Kasumi-1 (cell line): ENCODE measurements around the gene FAM107A.

Experiments used
- DNase-seq, 2 experiments: peaks; one replicate each; lab custom pipeline; 2025; lab: John Stamatoyannopoulos, UW

Gene FAM107A, protein sequence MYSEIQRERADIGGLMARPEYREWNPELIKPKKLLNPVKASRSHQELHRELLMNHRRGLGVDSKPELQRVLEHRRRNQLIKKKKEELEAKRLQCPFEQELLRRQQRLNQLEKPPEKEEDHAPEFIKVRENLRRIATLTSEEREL

DNA sequence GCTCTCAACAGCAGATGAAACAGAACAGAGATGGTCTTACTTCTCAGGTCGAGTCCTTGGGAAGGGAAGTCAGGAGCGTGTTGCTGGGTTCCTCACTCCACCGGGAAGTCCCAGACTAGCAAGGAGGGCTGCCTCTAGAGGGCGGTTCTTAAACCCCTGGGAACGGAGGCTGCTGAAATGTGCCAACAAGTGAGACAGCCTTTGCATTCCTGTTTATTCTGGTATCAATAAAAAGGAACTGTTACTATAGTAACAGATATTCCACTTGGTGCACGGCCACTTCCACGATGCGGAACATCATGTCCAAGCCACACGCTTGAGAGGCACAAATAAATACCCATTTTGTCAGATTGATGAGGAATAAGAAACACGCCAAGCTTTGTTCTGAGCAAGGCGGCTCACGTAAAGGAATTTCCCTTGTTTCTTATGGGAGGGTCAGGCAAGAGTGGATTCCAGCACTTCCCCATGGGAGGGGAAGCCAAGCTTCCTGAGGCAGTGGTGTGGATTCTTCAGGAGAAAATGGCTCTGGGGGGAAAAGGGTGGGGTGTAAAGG, at the start of gene FAM107A:
FAM107A (minus strand) TSS at position 123 of the 553 bp plus-strand sequence. CDS start 7,531 bp downstream, outside the sequence.
- no peak for DNase-seq

DNA sequence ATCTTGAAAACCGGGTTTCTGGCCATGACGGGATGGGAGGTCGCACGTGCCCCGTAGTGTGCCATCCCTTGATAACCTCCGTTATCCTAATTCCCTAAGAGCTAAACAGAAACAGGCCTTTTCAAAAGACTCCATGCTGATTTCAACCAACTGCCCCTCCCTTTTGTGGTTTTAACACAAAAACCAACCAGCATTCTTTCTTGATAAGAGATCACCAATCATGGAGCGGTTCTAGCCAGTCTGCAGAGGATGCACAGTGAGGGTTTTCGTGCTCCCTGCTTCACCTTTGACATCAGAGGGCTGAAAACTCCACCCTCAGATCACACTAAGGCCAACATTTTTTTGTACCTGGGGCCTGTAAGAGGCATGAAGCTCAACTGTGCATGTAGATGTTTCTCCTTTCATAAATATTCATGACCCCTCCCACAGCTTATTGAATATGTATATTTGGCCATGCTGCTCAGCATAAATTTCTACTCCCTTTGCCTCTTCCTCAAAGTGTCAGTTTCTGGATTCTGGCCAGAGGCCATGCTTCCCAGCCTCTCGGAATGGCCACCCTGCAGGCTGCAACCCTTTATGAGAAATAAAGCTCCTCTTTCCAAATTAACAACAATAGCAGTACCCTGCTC, 48.1 kb upstream of the FAM107A start:
- DNase-seq = no peak

DNA sequence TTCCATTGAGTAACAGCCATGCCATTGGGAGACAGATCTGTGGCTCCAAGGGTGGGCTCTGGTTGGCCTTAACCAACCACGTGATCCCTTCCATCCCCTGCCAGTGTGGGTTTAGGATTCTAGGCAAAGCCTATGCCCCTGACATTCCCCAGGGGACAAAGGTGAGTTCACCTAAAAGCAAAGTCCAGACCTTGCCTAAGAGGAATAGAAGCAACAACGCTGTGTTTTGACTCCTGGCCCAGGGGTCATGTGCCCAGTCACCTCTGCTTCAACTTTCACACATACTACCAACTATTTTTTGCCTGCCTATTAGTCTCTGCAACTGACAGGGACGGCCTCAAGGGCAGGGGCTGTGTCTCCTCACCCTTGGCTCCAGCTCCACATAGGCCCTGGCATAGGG, 47.4 kb upstream of the FAM107A start:
- no peak for DNase-seq

DNA sequence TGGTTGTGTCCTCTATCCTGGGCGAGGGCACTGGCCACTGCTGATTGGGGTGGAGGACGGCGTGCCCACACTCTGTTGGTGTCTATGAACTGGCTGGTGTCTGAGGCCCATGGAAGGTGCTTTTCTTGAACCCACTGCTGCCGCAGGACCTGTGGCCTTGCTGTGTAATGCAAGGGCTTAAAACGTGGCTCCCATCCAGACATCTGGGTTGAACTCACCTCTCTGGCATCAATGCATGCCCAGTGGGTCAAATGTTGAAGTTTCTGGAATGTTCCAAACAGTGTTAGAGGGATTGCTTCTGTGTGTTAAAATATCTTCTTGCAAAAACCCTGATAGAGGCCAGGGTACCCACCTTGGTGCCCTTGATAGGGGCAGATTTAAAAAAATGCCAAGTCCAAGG, 46.8 kb upstream of the FAM107A start:
- DNase-seq = no peak

DNA sequence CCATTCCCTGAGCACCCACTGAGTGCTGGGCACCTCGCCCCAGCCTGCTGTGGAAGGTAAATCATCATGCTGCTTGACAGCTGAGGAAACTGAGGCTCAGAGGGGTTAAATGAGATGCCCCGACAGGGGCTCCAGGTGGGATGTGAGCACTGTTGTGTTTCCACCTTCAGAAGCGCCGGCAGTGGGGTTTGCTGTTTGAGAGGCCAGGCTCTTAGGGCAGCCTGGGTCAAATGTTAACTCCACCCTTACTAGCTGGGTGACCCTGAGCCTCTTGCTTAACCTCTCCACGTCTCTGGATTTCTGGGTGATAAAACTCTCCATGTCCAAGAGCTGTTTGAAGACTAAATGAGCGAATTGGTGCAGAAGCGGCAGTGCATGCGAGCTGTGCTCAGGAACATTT, 46.3 kb upstream of the FAM107A start:
- no peak for DNase-seq

DNA sequence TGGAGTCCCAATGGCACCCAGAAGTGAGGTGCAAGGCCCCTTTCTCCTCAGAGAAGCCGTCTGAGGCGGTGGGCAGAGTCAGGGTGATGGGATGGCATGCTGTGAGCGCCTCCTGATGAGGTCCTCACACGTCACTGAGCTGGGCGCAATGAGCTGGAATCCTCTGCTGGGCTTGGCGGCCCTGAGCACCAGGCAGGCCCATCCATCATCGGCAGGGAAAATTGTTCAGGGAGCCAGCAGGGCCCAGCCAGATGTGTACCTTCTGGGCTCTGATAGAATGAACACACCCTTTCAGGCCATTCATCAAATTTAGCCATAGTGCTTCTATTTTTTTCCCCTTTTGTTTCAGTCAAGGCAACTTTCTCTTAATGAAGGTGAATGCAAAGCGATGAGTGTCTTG, 45.7 kb upstream of the FAM107A start:
- no peak for DNase-seq

DNA sequence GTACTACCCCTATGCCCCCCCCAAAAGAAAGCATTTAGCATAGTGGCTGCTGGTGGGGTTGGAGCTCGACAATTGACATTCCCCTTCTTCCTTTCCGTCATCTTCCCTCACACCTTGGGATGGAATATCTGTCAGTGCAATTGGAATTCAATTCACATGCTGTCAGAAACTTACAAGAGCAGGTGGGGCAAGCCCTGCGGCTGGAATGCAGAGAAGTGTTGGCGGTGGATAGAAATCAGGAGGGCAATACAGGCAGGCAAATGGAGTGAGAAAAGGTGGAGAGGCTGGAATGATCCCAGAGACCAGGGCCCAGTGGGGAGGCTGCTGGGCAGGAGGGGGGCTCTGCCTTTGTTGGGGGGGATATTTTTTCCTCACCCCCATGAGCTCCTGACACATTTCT, 45.2 kb upstream of the FAM107A start:
- no peak for DNase-seq

DNA sequence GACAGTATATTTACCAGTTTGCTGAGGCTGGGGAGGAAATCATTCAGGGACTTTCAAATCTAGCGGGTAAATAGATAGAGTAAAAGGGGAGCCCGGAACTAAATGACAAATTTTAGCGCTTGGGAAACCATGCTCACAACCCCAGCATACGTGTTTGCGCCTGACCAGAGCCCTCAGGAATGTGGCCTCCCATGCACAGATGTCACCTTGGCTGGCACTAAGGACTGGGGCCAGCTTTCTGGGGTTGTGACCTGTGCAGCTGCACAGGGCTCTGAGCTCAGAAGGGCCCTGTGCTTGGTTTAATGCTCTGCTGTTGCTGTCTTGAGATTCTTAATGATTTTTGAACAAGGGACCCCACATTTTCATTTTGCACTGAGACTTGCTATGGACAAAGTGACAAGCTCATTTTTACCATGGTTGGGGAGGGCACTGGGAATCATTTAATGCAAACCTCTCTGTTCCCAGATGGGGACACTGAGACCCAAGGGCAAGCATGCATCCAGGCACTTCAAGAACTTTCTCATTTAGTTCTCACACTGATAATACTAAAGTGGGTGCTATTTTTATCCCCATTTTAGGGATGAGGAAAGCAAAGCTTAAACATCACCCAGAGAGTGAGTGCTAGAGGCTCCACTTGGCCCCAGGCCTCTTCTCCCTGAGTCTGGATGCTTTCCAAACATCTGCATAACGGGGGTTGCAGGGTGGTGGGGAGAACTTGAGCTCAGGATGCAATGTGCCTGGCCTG, 44.1 kb upstream of the FAM107A start:
- no peak for DNase-seq

DNA sequence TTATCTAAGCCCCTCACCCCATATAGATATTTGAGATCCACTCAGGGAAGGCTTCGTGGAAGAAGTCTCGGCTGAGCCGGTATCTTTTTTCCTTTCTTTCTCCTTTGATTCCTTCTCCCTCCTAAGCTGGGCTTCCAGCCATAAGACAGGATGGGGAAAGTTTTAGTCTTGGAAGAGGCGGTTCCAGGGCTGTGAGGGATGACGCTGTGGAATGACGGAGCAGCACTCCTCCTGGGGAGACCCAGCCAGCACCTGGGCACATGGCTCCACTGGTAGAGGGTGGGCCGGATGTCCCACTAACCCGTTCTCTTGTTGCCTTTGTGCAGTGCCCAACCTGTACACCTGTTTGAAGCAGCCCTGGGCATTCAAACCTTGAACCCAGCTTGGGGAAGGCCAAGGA, 43.2 kb upstream of the FAM107A start:
- DNase-seq = no peak

DNA sequence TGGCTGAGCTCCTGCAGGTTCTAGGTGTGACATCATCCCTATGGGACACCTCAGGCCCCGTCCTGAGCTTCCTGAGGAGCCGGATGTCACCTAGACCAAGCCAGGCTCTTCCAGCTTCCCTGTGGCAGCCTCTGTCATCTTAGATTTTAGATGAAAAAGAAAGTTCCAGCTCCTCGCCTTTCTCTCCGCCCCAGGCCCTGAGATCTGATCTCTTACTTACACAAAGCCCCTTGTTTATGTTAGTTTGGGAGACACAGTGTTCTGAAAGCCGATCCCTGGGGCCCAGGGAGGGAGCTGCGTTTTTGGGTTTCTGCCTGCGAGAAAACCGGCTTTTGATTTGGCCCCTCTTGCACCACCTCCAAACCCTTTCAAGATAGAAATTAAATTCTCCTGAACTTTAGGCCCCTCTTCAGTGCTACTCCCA, 40.2 kb upstream of the FAM107A start:
- DNase-seq = no peak

DNA sequence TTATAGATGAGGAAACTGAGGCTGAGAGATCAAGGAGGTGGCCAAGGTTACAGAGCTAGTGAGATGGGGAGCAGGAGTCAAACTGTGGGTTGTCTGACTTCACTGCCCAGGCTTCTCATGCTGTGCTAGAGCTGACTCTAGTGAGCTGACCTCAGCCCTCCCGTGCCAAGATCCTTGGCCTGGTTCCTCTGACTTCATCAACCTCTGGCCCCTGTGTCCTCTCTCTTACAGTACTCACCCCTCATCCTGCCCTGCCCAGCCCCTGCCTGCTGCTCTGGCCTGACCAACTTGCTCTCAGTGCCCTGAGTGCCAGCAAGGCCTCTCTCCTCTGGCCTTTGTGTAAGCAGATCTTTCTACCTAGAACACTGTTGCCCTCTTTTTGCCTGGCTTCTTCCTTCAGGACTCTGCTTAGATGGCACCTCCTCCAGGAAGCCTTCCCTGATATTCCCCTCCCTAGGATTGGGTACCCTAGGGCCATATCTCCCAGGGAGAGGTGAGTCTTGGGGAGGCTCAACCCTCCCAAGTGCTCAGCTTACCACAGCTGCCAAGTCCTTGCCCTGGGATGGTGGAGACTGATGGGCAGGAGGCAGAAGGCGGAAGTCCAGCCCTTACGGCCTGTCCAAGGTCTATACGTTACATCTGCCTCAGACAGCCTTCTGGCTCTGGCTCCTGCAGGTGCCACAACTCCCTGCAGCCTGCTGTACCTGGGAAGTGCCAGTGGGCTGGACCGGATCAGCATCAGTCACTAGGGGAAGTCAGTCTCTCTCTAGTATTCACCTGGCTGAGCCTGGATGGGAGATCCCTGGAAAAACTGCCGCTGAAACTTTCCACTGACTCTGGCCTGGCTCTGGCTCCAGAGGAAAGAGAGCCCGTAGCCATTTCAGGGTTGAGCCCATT, 36.3 kb upstream of the FAM107A start:
- no peak for DNase-seq

DNA sequence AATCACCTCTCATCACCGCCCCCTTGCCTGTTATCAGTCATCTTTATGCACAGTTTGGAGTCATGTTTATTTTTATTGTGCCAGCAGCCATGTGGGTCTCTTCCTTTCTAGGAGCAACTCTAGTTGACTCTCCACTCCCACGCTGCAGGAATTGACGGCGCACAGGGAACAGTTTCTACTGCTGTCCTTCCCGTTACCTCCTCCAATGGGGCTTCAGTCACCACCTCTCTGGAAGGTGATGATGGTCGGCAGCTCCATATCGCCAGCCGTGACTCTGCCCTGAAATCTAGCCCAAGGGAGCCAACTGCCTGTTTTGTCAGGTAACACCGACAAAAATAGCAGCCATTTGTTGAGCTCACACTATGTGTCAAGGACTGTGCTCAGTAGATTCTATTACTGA, 35.6 kb upstream of the FAM107A start:
- DNase-seq = no peak

DNA sequence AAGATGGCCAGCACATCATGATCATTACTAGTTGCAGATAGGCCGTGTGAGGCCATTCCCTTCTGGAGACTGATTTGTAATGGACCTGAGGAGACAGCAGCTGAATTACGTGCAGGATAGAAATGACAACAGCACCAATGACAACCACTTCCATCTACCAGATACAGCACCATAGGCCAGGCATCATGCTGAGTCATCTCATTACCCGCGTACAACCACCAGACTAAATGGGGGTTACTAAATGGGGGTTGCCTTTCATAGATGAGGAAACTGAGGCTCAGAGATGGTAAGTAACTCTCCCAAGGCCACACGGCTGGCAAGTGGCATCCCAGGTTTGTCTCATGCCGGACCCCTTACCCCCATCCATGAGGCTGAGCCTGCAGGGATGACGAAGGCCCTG, 32.8 kb upstream of the FAM107A start:
- DNase-seq = no peak

DNA sequence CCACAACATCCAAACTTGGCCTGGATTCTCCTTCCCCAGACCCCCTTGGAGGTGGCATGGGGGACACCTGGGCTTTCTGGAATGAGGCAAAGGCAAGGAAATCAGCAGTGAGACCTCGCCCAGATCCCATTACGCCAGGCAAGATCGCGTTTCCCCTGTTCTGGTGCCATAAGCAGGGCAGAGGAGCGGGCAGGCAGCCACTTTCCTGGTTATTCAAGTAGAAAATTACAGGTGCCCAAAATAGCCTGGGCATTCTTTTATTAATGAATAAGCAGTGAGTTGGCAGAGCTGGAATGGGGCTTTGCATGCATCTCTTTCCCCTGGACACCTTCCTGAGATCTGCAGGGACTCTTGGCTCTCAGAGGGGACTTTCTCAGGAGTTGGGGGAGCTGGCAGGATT, 31.5 kb upstream of the FAM107A start:
- DNase-seq = no peak

DNA sequence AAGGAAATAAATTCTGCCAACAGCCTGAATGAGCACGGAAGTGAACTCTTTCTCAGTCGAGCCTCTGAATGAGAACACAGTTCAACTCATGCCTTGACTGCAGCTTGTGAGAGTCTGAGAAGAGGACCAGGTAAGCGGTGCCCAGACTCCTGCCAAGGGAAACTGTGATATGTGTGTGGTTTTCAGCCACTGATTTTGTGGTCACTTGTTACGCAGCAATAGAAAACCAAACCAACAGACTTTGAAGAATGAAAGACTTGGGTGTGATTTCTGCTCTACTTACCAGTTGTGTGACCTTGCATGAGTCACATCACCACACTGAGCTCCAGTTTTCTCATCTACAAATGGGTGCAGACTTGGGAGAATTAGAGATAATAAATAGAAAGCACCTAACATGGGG, 30.6 kb upstream of the FAM107A start:
- no peak for DNase-seq

DNA sequence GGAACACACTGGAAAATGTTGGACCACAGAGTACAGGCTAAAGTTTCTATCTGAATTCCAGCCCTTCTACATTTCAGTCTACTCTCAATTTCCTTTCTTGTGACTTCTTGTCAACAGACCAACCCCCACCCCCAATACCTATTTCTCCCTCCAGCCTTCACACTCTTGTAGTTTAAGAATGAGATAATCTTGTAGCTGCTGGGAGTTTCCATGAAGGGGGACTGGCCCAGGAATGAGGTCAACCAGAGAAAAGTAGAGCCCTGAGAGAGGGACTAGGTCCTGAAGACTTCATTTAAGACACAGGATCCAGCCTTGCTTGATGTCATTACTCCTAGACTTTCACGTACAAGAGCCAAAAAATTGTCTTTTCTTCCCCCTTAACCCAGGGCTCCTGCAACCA, 29.5 kb upstream of the FAM107A start:
- DNase-seq = no peak

DNA sequence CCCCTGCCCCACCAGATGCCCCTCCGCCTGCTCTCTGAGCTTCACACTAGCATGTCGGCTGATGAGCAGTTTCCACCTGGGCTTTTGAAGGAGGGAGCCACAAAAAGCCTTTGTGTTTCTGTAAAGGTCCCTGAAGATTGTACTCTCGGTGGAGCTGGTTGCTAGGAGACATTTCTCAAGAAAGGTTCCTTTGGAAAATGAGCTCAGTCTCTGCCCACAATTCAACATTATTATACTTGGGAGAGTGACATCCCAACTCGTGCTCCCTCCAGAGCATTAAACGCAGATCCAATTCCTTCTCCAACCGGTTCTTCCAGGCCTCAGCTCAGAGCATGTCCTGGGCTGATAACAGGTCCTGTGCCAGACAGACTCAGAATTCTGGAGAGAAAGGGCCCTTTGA, 26.8 kb upstream of the FAM107A start:
- no peak for DNase-seq

DNA sequence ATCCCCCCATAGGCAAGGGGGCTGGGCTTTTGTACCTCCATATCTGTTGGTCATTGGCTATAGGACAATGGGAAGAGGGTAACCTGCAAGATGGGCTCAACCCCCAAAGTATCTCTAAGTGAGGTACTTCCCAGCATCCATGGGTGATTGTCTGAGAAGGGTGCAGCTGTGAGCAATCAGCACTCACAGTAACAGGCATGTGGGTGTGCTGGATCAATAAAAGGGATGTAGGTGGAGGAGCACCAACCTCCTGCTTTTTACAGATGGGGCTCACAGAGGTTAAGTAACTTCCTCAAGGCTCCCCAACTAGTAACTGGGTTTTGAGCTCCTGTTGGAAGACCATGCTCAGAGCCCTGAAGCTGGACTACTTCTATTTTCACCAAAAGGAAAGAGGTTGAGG, 26.4 kb upstream of the FAM107A start:
- no peak for DNase-seq

DNA sequence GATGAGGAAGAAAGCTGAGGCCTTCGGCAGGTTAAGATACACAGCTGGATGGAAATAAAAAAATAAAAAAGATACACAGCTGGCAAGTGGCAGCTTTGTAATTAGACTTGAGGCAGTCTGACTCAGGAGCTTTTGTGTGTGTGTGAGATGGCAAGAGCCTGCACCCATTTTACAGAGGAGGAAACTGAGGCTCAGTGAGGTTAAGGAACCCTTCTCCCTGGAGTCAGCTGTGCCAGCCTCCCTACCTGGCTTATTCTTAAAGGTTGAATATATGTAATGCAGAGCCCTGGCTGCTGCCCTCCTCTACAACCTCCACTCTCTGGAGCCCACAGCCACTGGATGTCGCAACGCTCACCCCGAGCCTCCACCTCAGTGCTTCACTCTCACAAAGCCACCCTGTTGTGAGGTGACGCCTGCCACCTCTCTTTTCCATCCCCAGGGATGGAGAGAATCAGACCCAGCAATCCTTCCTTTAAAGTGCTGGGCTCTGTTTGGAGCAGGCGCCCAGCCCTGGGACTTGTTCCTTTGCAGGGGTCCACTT, 20.6 kb upstream of the FAM107A start:
- DNase-seq = no peak

DNA sequence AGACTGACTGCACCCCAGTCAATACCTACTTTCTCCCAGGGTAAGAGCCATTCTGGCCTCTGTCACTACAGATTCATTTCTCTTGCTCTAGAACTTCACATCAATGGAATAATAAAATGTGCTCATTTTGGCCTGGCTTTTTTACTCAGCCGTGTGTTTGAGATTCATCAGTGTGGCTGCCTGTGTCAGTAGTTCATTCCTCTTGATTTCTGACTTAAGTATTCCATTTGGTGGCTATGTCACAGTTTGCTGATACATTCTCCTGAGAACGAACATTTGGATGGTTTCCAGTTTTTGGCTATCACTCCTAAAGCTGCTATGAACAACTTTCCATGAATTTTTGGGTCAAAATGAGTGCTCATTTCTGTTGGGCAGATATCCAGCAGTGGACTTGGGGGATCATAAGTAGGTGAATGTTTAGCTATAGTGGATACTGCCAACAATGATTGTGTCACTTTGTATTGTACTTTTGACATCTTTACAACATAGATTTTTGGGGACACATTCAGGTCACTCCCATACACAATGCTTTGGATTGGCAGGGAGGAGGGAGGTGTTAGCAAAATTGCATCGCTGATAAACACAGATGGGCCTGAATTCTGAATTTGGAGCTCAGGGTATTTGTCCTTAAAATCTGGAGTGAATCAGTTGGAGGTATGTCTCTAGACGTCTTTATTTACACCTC, 19.8 kb upstream of the FAM107A start:
- no peak for DNase-seq

DNA sequence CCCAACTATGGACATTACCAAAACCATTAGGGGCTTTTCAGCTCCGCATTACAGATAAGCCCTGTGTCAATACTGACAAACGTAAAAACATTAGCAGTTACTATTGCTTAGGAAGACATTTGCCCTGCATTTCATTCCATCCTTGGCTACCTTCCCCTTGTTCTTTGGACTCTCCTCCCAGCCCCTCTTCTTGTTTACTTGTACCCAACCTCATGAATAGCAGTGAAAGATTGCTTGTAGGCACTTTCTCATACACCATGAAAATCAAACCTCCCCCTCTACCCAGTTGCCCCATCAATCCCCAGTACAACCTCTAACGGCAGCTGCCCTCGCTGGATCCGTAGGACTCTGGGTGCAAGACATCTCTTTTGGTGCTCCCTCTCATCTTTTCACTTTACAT, 16.9 kb upstream of the FAM107A start:
- no peak for DNase-seq
